HG02870 (cell line): ENCODE results near the gene STARD3.
"Not testable (repeated sequence)": the region's sequence is repeated elsewhere in the genome, so short reads cannot be mapped to it uniquely, and the experiment has no call there.

Experiments
- ATAC-seq: cut with Tn5 transposase; IDR thresholded peaks from one replicate; pipeline ENCODE4 v1.9.1; 2021; ENCODE audit warnings: mild to moderate bottlenecking, moderate library complexity; ENCODE audit not compliant: unreplicated experiment

Gene STARD3

GRCh38 chr17:39706921-39707337, 70.0 kb downstream of the STARD3 start:
- ATAC-seq = no peak

- no peak for ATAC-seq
Measured at GRCh38 chr17:39709319-39709997, 72.5 kb downstream of the STARD3 start.

GRCh38 chr17:39709998-39710964, 73.3 kb downstream of the STARD3 start:
- ATAC-seq = no peak

GRCh38 chr17:39711071-39711470, 74.1 kb downstream of the STARD3 start:
- ATAC-seq = not testable (repeated sequence)

GRCh38 chr17:39711851-39712250, 74.9 kb downstream of the STARD3 start:
- no peak for ATAC-seq
